DMS 273 treated with DMSO at 0.1 percent for 48 hours (cell line): ENCODE measurements around the gene SESN1.
"Not testable (repeated sequence)": the region's sequence is repeated elsewhere in the genome, so short reads cannot be mapped to it uniquely, and the experiment has no call there.

Experiments used
- DNase-seq: peaks from one replicate; lab custom pipeline; 2025; lab: John Stamatoyannopoulos, UW

The SESN1 gene

DNA sequence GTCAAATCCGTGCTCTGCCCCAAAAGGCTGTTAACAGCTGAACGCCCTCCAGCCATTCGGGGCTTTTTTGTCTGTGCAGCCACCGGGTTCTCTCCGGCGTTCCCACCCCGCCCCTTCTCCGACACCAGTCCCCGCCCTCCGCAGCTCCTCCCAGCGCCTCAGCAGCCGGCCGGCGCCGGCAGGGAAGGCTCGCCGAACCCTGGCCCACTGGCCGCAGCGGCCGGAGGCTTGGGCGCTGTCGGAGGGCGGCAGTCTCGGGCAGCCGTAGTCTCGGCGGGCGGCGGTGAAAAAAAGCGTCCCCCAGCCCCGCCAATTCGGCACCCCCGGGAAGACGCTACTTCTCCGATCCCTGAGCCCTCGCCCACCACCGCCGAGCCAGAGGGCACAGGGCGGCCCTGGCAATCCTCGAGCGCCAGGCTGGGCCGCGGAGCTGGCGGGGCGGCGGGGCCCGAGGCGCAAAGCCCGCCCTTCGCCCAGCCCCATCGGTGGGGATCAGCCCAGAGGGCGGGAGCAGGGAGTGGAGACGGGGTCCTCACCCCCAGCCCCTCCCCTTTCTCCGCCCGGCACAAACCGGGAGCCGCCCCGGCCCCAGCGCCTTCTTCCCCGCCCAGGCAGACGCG lies at the start of gene SESN1:
SESN1 (minus strand) TSS at position 431 of the 620 bp plus-strand sequence. CDS start 773 bp downstream, outside the sequence.
- DNase-seq, result peak; percentile 76

DNA sequence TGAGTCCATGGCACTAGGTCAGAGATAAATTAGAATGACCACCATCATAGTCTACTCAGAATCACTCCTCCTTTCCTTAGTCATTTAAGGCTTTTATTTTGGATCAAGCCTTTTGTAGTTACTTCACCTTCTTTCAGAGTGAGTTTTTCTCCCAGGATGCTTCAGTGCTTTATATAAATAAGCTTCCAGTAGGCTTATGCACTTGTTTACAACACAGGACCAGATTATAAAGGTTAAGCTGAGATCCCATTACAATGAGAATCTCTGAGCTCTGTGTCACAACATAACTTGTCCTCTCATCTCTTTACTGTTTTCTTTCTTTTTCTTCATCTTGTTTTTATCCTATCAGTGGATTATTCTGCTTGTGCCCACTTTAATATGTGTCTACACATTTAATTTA lies 48.5 kb upstream of the SESN1 start:
- no peak for DNase-seq

DNA sequence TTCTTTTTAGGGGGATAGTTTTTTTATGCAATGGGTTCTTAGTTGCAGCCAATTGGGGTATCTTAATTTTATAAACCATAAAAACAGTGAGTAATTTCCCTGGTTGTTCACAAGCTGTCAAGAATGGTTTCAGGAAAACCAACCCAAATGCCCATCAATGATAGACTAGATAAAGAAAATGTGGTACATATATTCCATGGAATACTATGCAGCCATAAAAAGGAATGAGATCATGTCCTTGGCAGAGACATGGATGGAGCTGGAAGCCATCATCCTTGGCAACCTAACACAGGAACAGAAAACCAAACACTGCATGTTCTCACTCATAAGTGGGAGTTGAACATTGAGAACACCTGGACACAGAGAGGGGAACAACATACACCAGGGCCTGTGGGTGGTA lies 47.4 kb upstream of the SESN1 start:
- not testable (repeated sequence) for DNase-seq

DNA sequence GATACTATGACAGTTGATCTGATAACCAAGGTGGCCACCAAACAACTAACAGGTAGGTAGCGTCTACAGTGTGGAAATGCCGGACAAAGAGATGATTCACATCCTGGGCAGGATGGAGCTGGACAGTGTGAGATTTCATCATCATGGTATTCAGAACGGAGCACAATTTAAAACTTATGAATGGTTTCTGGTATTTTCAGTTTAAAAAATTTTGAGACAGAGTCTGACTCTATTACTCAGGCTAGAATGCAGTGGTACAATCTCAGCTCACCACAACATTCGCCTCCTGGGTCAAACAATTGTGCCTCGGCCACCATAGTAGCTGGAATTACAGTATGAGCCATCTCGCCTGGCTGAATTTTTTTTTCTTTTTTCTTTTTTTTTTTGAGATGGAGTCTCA lies 44.5 kb upstream of the SESN1 start:
- no peak for DNase-seq

DNA sequence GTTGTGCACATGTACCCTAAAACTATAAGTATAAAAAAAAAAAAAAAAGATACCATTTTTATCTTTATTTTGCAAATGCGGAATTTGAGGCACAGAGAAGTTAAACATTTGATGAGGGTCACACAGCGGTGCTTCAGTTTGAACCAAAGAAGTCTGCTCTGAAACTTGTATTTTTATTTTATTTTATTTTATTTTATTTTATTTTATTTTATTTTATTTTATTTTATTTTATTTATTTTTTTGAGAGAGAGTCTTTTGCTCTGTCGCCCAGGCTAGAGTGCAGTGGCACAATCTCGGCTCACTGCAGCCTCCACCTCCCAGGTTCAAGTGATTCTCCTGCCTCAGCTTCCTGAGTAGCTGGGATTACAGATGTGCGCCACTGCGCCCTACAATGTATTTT lies 41.9 kb upstream of the SESN1 start:
- not testable (repeated sequence) for DNase-seq

DNA sequence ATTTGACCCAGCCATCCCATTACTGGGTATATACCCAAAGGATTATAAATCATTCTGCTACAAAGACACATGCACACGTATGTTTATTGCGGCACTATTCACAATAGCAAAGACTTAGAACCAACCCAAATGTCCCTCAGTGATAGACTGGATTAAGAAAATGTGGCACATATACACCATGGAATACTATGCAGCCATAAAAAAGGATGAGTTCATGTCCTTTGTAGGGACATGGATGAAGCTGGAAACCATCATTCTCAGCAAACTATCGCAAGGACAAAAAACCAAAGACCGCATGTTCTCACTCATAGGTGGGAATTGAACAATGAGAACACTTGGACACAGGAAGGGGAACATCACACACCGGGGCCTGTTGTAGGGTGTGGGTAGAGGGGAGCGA lies 41.4 kb upstream of the SESN1 start:
- DNase-seq, result not testable (repeated sequence)

DNA sequence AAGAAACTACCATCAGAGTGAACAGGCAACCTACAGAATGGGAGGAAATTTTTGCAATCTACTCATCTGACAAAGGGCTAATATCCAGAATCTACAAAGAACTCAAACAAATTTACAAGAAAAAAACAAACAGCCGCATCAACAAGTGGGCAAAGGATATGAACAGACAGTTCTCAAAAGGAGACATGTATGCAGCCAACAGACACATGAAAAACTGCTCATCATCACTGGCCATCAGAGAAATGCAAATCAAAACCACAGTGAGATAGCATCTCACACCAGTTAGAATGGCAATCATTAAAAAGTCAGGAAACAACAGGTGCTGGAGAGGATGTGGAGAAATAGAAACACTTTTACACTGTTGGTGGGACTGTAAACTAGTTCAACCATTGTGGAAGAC lies 41.0 kb upstream of the SESN1 start:
- DNase-seq, result not testable (repeated sequence)

DNA sequence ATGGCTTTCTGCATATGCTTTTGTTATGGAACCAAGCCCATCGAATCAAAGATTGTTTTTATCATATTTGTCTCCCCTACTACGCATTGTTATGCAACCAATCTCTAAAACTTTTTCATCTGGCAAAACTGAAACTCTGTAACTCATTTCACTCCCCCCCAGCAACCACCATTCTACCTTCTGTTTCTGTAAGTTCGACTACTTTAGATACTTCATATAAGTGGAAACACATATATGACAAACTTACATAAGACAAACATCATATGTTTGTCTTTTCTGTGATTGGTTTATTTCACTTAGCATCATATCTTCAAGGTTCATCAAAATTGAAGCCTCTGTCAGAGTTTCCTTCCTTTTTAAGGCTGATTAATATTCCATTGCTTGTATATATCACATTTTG lies 35.4 kb upstream of the SESN1 start:
- DNase-seq, result no peak

DNA sequence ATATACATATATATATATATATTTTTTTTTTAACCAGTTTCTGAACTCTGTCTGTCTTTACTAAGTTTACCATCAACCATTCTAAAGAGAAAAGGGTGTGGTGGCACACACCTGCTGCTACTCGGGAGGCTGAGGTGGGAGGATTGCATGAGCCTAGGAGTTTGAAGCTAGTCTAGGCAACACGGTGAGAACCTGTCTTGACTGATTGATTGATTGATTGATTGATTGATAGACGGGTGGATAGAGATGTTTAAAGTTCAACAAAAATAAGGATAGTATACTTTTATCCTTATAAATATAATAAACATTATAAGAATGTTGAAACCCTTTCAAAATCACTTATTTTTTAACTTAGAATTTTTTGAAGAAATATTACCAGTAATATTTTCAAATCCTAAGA lies 30.9 kb upstream of the SESN1 start:
- DNase-seq, result no peak

DNA sequence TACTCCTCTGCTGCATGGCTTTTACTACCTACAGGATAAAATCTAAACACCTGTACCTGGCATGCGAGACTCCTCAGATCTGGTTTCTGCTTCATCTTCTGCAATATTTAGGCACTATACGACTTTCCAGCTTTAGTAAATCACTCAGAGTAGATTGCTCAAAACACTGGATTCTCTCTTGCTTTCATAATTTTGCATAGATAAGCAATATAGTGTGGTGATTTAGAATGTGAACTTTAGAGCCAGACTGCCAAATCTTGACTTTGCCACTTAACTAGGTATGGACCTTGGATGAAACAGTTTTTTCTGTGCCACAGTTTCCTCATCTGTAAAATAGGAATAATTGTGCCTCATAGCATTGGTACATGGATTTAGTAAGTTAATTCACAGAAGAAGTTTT lies 29.6 kb upstream of the SESN1 start:
- no peak for DNase-seq

DNA sequence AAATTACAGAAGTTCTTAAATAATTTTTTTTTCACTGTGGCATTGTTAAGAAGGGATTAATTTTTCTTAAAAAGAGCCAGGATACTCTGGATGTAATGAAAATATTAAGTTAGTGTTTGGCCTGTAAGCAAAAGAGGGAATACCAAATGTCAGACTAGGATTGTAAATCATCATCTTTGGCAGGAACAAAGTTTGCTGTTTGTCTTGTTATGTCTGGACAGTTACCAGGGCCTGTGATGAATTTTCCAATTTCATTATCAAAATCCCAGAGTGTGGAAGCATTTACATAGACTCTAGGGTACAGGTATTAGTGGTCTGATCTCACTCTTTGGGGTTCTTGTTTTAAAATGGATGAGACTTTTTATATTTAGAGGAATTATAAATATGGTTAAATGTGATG lies 26.8 kb upstream of the SESN1 start:
- no peak for DNase-seq

DNA sequence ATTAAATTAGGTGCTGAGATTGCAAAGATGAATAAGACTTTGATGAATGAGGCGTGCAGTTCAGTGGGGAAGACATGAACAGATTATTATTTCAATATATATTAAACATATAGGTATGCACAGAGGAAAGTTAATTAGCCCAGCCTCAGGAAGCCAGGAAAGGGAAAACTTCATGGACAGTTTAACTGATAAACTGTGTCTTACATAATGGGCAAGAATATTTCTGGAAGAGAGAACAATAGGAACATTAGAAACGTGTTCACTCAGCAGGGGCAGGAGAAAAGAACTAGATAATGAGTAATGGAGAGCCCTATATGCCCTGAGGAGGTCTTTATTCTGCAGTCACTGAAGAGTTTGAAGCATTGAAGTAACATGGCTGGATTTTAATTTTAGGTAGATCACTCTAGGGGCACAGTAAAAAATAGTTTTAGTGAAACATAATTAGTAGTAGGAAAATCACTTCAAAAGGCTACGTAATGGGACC lies 24.3 kb upstream of the SESN1 start:
- no peak for DNase-seq

DNA sequence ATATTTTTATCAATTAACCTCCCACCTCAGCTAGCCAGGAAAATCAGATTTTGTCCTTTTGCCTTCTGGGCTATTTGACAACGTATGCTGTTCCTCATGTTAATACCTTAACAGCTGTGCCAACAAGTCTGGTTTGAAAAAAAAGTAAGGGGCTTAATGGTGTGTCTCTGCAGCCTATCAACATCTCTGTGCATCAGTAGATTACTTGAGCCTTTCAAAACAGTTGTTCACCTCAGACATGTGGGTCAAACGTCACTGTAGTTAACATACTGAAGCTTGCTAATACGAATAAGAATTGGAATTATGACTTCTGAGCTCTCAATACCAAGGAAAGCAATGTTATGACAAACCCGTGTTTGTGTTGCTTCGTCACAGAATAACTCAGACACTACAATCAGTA lies 23.7 kb upstream of the SESN1 start:
- DNase-seq, result no peak

DNA sequence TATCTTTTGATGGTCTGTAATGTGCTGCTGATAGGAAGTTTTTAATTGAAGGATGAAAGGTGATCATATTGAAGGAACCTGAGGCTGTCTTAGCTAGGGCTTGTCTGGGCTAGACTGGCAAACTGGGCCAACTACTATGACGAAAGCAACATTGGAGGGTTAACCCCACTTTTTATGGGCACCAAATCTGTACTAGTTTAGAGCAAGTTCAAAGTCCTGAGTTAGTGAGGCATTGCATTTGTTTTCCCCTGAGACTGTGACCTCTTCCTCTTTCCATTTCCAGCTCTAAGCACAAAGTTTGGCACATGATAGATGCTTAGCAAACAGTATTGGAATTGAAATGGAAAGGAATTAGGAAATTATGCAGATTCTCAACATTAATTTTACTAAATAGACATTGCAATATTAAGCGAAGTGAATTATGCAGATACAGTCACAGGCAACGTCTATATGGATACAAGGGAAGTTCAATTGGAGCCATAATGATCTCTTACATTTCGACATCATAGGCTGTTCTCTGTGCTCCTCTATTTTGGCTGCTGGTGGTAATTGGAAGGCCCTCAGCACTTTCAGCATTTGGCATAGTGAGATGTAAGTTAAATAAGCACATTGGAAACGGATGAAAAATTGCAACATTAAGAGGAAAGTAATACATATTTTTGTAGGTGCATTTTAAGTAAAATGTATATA lies 22.8 kb upstream of the SESN1 start:
- DNase-seq, result no peak

DNA sequence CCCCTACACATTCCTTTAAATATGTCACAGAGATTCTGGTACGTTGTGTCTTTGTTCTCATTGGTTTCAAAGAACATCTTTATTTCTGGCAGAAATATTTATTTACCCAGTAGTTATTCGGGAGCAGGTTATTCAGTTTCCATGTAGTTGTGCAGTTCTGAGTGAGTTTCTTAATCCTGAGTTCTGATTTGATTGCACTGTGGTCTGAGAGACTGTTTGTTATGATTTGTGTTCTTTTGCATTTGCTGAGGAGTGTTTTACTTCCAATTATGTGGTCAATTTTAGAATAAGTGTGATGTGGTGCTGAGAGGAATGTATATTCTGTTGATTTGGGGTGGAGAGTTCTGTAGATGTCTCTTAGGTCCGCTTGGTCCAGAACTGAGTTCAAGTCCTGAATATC lies 18.0 kb upstream of the SESN1 start:
- DNase-seq, result not testable (repeated sequence)

DNA sequence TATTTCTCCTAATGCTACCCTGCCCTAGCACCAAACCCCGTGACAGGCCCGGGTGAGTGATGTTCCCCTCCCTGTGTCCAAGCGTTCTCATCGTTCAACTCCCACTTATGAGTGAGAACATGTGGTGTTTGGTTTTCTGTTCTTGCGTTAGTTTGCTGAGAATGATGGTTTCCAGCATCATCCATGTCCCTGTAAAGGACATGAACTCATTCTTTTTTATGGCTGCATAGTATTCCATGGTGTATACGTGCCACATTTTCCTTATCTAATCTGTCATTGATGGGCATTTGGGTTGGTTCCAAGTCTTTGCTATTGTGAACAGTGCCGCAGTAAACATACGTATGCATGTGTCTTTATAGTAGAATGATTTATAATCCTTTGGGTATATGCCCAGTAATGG lies 15.0 kb upstream of the SESN1 start:
- DNase-seq, result not testable (repeated sequence)

DNA sequence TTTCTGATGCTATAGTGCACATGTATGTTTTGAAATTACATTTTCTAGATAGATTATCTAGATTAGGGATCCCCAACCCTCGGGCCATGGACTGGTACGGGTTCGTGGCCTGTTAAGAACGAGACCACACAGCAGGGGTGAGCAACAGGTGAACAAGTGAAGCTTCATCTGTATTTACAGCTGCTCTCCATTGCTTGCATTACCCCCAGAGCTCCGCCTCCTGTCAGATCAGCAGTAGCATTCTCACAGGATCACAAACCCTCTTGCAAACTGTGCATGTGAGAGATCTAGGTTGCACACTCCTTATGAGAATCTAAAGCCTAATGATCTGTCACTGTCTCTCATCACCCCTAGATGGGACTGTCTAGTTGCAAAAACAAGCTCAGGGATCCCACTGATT lies 11.0 kb upstream of the SESN1 start:
- no peak for DNase-seq

DNA sequence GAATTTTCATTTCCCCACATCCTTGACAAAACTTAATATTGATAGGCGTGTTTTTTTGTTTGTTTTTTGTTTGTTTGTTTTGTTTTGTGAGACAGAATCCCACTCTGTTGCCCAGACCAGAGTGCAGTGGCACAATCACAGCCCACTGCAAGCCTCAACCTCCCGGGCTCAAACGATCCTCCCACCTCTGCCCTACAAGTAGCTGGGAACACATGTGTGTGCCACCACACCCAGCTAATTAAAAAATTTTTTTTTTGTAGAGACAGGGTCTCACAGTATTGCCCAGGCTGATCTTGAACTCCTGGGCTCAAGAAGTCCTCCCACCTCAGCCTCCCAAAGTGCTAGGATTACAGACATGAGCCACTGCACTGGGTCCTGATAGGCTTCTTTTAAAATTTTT lies 9.9 kb upstream of the SESN1 start:
- no peak for DNase-seq

DNA sequence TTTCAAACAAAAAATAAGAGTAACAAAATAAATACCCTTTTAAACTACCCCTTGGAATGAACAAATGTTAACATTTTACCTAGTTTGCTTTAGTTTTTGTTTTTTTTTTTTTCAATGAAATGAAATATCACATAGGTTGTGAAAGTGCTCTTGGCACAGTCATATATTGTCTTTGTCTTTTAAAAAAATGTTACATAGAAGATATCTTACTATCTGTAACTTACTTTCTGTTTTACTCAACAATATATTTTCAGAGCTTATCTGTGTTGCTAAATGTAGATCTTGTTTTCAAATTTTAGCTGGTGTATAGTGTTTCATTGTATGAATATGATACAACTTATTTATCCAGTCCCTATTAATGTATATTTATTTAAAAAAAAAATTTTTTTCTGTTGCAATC lies 9.3 kb upstream of the SESN1 start:
- DNase-seq, result no peak

DNA sequence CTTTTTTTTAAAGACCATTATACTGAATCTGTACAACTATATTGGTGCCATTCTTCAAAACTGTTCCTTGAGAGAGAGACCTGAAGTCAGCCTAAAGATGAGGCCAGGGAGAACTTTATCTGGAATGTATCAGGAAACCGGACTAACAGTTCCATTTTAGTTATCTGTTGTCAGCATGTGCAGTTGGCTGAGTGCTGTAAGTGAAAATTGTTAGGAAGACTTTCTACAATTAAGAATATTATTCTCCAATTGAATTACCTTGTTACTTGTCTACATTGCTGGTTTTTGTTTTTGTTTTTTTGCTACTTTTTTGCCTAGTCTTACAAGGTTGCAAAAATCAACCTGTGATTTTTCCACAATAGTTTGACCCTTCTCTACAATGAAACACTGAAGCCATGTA lies 8.1 kb upstream of the SESN1 start:
- DNase-seq, result no peak

DNA sequence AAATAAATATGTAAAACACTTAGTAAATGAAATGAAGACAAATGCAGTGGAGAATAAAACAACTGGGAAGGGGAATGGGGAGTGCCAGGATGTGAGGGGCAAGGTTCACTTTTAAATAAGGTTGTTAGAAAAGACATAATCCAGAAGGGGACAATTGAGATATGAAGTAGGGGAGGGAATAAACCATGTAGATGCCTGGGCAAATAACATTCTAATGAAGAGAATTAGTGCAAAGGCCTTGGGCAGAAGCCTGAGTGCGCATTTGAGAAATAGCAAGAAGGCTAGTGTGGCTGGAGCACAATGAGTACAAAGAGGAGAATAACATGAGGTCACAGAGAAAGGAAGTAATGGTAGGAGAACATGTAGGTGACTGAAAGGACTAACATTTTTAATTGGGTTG lies 3.0 kb upstream of the SESN1 start:
- DNase-seq, result no peak

DNA sequence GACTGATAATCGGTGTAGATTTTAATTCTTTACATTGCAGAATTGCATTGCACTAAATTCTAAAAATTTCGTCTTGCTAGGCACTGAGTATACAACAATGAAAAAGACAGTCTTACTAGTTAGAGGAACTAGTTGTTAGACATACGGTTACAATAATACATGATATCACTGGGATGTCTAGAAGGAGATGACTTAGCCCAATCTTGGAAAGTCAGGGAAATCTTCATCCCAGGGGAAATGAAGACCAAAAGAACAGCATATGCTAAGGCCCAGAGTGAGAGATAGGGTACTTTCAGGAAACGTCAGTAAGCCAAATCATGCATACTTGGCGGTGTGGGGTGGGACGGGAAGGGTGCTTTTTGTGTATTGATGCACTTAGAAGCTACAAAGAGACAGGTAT lies 1.6 kb upstream of the SESN1 start:
- no peak for DNase-seq

DNA sequence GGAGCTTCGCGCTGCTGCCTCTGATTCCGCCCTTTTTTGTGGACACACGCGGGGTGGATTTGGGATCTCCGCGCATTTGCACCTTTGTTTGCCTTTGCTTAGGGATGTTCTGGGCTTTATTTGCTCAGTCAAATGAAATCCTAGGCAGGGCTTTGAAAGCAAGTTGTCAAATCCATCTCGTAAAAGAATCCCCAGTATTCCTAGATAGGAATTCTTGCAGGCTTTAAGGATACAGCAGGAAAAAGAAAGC lies 1.1 kb upstream of the SESN1 start:
- DNase-seq, result no peak
